PC-3 (cell line): Measurements from ENCODE around the gene TIGD1.

ENCODE experiments used
- EZH2 ChIP-seq: fragments of 300-600 bp; sonication (generic); IDR thresholded peaks from one replicate; pipeline ENCODE4 v1.6.1; 2017; ENCODE audit warnings: antibody characterized with exemption, mild to moderate bottlenecking, low read length; ENCODE audit not compliant: unreplicated experiment
- EZH2phosphoT487 ChIP-seq: fragments of 300-600 bp; sonication (generic); IDR thresholded peaks from 2 replicates; pipeline ENCODE4 v1.6.1; 2018; ENCODE audit warnings: mild to moderate bottlenecking, antibody characterized with exemption, low read length, borderline replicate concordance
- TF ChIP-seq, protein P1 (sequence below): fragments of 300-600 bp; sonication (generic); conservative IDR thresholded peaks from 2 replicates; pipeline ENCODE4 v1.5.1; 2017; ENCODE audit warnings: antibody characterized with exemption, low read depth, mild to moderate bottlenecking, low read length

DNA sequence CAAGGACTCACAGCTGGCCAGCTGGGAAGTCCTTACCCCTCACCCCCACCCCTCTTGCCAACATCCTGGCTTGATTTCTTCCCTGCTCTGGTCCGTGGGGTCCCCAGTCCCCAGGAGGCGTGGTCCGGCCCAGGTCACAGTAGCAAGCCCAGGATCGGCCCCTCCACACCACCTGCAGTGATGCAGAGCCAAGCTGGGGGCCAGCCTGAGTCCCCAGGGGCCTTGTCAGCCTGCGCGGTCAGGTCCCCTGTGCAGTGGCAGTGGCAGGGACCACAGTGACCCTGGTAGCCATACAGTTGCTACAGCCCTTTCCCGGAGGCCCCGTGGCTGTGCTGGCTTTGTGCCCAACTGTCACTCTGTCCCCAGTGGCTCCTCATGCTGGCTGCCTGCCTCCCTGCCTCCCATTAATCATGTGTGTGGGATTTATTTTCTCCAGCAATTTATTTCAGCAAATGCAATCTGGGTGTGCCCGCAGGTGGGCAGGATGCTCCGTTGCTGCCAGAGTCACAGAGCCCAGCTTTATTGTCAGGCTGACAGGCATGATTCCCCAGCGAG, 38.9 kb downstream of the TIGD1 start:
- TF ChIP-seq, protein P1, sequence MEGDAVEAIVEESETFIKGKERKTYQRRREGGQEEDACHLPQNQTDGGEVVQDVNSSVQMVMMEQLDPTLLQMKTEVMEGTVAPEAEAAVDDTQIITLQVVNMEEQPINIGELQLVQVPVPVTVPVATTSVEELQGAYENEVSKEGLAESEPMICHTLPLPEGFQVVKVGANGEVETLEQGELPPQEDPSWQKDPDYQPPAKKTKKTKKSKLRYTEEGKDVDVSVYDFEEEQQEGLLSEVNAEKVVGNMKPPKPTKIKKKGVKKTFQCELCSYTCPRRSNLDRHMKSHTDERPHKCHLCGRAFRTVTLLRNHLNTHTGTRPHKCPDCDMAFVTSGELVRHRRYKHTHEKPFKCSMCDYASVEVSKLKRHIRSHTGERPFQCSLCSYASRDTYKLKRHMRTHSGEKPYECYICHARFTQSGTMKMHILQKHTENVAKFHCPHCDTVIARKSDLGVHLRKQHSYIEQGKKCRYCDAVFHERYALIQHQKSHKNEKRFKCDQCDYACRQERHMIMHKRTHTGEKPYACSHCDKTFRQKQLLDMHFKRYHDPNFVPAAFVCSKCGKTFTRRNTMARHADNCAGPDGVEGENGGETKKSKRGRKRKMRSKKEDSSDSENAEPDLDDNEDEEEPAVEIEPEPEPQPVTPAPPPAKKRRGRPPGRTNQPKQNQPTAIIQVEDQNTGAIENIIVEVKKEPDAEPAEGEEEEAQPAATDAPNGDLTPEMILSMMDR, result no peak
- TF ChIP-seq EZH2 (no peak), EZH2phosphoT487 (no peak)
